ENCODE results near the gene ZC3H6. TPM values are rescaled to one million over a fixed set of nuclear protein-coding genes. Genes with fewer than 3 reads are reported as not detected.
"Not testable (repeated sequence)": the region's sequence is repeated elsewhere in the genome, so short reads cannot be mapped to it uniquely, and the experiment has no call there.

Gene ZC3H6
- total RNA-seq, 2 experiments from 2014 or later = 13.5 to 14.7 TPM

GRCh38 chr2:112352292-112352691, 76.9 kb downstream of the ZC3H6 start:
- H3K27ac Mint-ChIP-seq; CTCF ChIA-PET; DNase-seq; H3K4me3 Mint-ChIP-seq; H3K27me3 Mint-ChIP-seq; POLR2A ChIA-PET; H3K9me3 Mint-ChIP-seq; H3K4me1 Mint-ChIP-seq; H3K36me3 Mint-ChIP-seq (ENCODE audit: low read depth): not testable (repeated sequence)

- H3K4me3 Mint-ChIP-seq; H3K27ac Mint-ChIP-seq; H3K9me3 Mint-ChIP-seq; DNase-seq; POLR2A ChIA-PET; H3K4me1 Mint-ChIP-seq; H3K36me3 Mint-ChIP-seq (ENCODE audit: low read depth); CTCF ChIA-PET; H3K27me3 Mint-ChIP-seq: not testable (repeated sequence)
Observed at GRCh38 chr2:112352809-112353603, 77.6 kb downstream of the ZC3H6 start.

- H3K27me3 Mint-ChIP-seq; H3K36me3 Mint-ChIP-seq (ENCODE audit: low read depth); DNase-seq; H3K9me3 Mint-ChIP-seq; H3K4me3 Mint-ChIP-seq; H3K27ac Mint-ChIP-seq; H3K4me1 Mint-ChIP-seq; POLR2A ChIA-PET; CTCF ChIA-PET: not testable (repeated sequence)
Observed at GRCh38 chr2:112354335-112354734, 78.9 kb downstream of the ZC3H6 start.

- H3K27me3 Mint-ChIP-seq; CTCF ChIA-PET; H3K27ac Mint-ChIP-seq; DNase-seq; H3K4me1 Mint-ChIP-seq; H3K9me3 Mint-ChIP-seq; H3K36me3 Mint-ChIP-seq (ENCODE audit: low read depth); H3K4me3 Mint-ChIP-seq; POLR2A ChIA-PET: not testable (repeated sequence)
Observed at GRCh38 chr2:112360055-112360454, 84.7 kb downstream of the ZC3H6 start.

Other genes with a start within 250 kb of the ZC3H6 start
- 10 to 100 TPM; 23.8 to 24.0 TPM for gene TMEM87B, start 220.3 kb upstream of the ZC3H6 start, total RNA-seq
- 1 to 10 TPM; 7.3 to 8.4 TPM for gene FBLN7, start 137.2 kb upstream of the ZC3H6 start, total RNA-seq
- gene ZC3H8, start 20.6 kb upstream of the ZC3H6 start, total RNA-seq = 10 to 100 TPM; 12.3 to 12.9 TPM
- 1 to 10 TPM; 7.9 to 9.5 TPM for gene RGPD8, start 158.0 kb downstream of the ZC3H6 start, total RNA-seq
- 10 to 100 TPM; 31.8 to 33.2 TPM for gene TTL, start 206.6 kb downstream of the ZC3H6 start, total RNA-seq